GM12892 (cell line): ENCODE data around the gene RBPJ.

Experiments used
- POLR2A ChIP-seq: IDR thresholded peaks from 2 replicates; pipeline ENCODE4 v1.6.1; 2011; ENCODE audit warnings: low read depth, low read length, control low read depth
- POLR2AphosphoS5 ChIP-seq: IDR thresholded peaks from 2 replicates; pipeline ENCODE4 v1.6.1; 2011; ENCODE audit warnings: low read depth, low read length, control low read depth
- TAF1 ChIP-seq: IDR thresholded peaks from 2 replicates; pipeline ENCODE4 v1.6.1; 2011; ENCODE audit warnings: low read depth, mild to moderate bottlenecking, control low read depth, low read length, borderline replicate concordance

GRCh38 chr4:26418850-26419249 is 98.0 kb downstream of the RBPJ start:
- no peak for TF ChIP-seq POLR2AphosphoS5
- no peak for TF ChIP-seq POLR2A
- TF ChIP-seq TAF1: no peak
